ENCODE measurements around the gene GMCL2. TPM values are rescaled to one million over a fixed set of nuclear protein-coding genes. Genes with fewer than 3 reads are reported as not detected.

Gene GMCL2
- total RNA-seq, 1 experiment from 2014 or later = not detected

- TF ChIP-seq, protein P1, sequence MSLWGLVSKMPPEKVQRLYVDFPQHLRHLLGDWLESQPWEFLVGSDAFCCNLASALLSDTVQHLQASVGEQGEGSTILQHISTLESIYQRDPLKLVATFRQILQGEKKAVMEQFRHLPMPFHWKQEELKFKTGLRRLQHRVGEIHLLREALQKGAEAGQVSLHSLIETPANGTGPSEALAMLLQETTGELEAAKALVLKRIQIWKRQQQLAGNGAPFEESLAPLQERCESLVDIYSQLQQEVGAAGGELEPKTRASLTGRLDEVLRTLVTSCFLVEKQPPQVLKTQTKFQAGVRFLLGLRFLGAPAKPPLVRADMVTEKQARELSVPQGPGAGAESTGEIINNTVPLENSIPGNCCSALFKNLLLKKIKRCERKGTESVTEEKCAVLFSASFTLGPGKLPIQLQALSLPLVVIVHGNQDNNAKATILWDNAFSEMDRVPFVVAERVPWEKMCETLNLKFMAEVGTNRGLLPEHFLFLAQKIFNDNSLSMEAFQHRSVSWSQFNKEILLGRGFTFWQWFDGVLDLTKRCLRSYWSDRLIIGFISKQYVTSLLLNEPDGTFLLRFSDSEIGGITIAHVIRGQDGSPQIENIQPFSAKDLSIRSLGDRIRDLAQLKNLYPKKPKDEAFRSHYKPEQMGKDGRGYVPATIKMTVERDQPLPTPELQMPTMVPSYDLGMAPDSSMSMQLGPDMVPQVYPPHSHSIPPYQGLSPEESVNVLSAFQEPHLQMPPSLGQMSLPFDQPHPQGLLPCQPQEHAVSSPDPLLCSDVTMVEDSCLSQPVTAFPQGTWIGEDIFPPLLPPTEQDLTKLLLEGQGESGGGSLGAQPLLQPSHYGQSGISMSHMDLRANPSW (CRISPR knock-in tag; conservative IDR thresholded peaks at IDR 0.05; ENCODE audit: low read depth) = no peak
- TF ChIP-seq, protein P2, sequence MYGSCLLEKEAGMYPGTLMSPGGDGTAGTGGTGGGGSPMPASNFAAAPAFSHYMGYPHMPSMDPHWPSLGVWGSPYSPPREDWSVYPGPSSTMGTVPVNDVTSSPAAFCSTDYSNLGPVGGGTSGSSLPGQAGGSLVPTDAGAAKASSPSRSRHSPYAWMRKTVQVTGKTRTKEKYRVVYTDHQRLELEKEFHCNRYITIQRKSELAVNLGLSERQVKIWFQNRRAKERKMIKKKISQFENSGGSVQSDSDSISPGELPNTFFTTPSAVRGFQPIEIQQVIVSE (CRISPR knock-in tag; IDR thresholded peaks at IDR 0.05; ENCODE audit: borderline replicate concordance) = no peak
- TF ChIP-seq, protein P3, sequence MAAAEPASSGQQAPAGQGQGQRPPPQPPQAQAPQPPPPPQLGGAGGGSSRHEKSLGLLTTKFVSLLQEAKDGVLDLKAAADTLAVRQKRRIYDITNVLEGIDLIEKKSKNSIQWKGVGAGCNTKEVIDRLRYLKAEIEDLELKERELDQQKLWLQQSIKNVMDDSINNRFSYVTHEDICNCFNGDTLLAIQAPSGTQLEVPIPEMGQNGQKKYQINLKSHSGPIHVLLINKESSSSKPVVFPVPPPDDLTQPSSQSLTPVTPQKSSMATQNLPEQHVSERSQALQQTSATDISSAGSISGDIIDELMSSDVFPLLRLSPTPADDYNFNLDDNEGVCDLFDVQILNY (CRISPR knock-in tag; IDR thresholded peaks at IDR 0.05) = no peak
- TF ChIP-seq RELA (CRISPR knock-in tag; IDR thresholded peaks at IDR 0.05; ENCODE audit: borderline replicate concordance) (no peak), ZNF263 (CRISPR knock-in tag; IDR thresholded peaks at IDR 0.05; ENCODE audit: low read depth) (no peak), ZNF671 (CRISPR knock-in tag; IDR thresholded peaks at IDR 0.05) (no peak), ETV6 (CRISPR knock-in tag; IDR thresholded peaks at IDR 0.05) (no peak), RORB (CRISPR knock-in tag; IDR thresholded peaks at IDR 0.05) (no peak), IRF1 (CRISPR knock-in tag; IDR thresholded peaks at IDR 0.05) (no peak), HMGXB4 (CRISPR knock-in tag; IDR thresholded peaks at IDR 0.05) (no peak)
- TF ChIP-seq, protein P4, sequence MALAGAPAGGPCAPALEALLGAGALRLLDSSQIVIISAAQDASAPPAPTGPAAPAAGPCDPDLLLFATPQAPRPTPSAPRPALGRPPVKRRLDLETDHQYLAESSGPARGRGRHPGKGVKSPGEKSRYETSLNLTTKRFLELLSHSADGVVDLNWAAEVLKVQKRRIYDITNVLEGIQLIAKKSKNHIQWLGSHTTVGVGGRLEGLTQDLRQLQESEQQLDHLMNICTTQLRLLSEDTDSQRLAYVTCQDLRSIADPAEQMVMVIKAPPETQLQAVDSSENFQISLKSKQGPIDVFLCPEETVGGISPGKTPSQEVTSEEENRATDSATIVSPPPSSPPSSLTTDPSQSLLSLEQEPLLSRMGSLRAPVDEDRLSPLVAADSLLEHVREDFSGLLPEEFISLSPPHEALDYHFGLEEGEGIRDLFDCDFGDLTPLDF (CRISPR knock-in tag; IDR thresholded peaks at IDR 0.05) = no peak
These were observed 744 bp downstream of the GMCL2 start (continued) for GRCh38 chr5:178186427-178186826.

GRCh38 chr5:178182158-178182876 lies 4.9 kb downstream of the GMCL2 start:
- no peak for TF ChIP-seq GTF2I (CRISPR knock-in tag; conservative IDR thresholded peaks at IDR 0.05)
- H3K27ac Mint-ChIP-seq = peak overlapping the region; percentile 85
- H3K4me3 Mint-ChIP-seq = no peak overlapping the region; the same call in 1 of the 2 replicates
- ChIA-PET CTCF (interaction anchor here (1.0 to 4.1 kb wide), 3 partner anchors 13 to 107 kb away, joined by 3 to 55 read pairs (median 4); partner anchors contain the start of gene HNRNPAB), POLR2A (interaction anchor here (0.8 to 3.6 kb wide), 2 partner anchors 22 to 66 kb away, joined by 5 to 67 read pairs; partner anchors contain the start of gene HNRNPAB)
- no peaks in the 10 kb centered on the region for H3K27me3 Mint-ChIP-seq (ENCODE audit: low read depth)
- H3K4me1 Mint-ChIP-seq = peaks cover 43% of the 10 kb centered on the region
- ATAC-seq = no peak
- DNase-seq (ENCODE audit: low spot score) = no peak
- H3K36me3 Mint-ChIP-seq = peaks cover 2% of the 10 kb centered on the region; the same call in 1 of the 2 replicates
- H3K9me3 Mint-ChIP-seq = peaks cover 3% of the 10 kb centered on the region; the same call in 1 of the 2 replicates

Measured in WTC11 (cell line).